Thymus (tissue), 11 donors: ENCODE data around the gene GRIA4. TPM values are rescaled to one million over a fixed set of nuclear protein-coding genes. Genes with fewer than 3 reads are reported as not detected.

Source experiments
- DNase-seq, 9 donors: peaks; one replicate each; pipeline ENCODE4 v3.0.0-alpha.2; 2013; ENCODE audit warnings: low spot score in 9 of 9, low read depth in 6 of 9, missing footprints in 1 of 9
- H3K27ac ChIP-seq, 2 donors: one replicate each; pipeline ENCODE4 v1.5.1; 2013; ENCODE audit warnings: control low read depth in 1 of 2, low read depth in 1 of 2, low read length in 1 of 2, mild to moderate bottlenecking in 1 of 2, moderate library complexity in 1 of 2
- H3K27me3 ChIP-seq, 2 donors: one replicate each; pipeline ENCODE4 v1.5.1; 2013; ENCODE audit warnings: low read length in 1 of 2; ENCODE audit not compliant: control insufficient read depth in 2 of 2, insufficient read depth in 1 of 2
- H3K36me3 ChIP-seq, 2 donors: one replicate each; pipeline ENCODE4 v1.5.1; 2013; ENCODE audit warnings: low read length in 1 of 2, mild to moderate bottlenecking in 1 of 2, moderate library complexity in 1 of 2; ENCODE audit not compliant: control insufficient read depth in 2 of 2, insufficient read depth in 2 of 2
- H3K4me1 ChIP-seq, 2 donors: one replicate each; pipeline ENCODE4 v1.5.1; 2013; ENCODE audit warnings: low read length in 2 of 2; ENCODE audit not compliant: control insufficient read depth in 2 of 2, insufficient read depth in 2 of 2
- H3K4me3 ChIP-seq, 2 donors: one replicate each; pipeline ENCODE4 v1.5.1; 2013; ENCODE audit warnings: low read length in 2 of 2, control low read depth in 1 of 2, mild to moderate bottlenecking in 1 of 2
- H3K9me3 ChIP-seq, 2 donors: one replicate each; pipeline ENCODE4 v1.5.1; 2013; ENCODE audit warnings: low read length in 1 of 2, mild to moderate bottlenecking in 1 of 2; ENCODE audit not compliant: control insufficient read depth in 2 of 2, insufficient read depth in 1 of 2
- WGBS: extraction: QIAGEN DNeasy Blood & Tissue Kit; methylation state at CpG from one replicate; pipeline ENCODE4 v1.1.7; 2013; 5-methylcytosine and 5-hydroxymethylcytosine counted together
- polyA plus RNA-seq: library from polyadenylated mRNA; stranded (reverse); fragments of 200-250 nt; gene quantifications from one replicate; pipeline ENCODE4 v1.2.3, GENCODE V29; 2013
- total RNA-seq: library from RNA; stranded (reverse); fragments of 120-200 nt; gene quantifications from one replicate; pipeline ENCODE4 v1.2.4, GENCODE V29; 2013
- donor health status: healthy.

GRIA4 gene
- total and polyA plus RNA-seq, 2 donors: under 0.01 to 0.14 TPM

- no peak overlapping the region for H3K4me3 ChIP-seq
- 69% methylated on average over 2 of the region's 2 CpGs for WGBS
- no peaks in the 10 kb centered on the region for H3K36me3 ChIP-seq
- H3K27me3 ChIP-seq: no peaks in the 10 kb centered on the region
- H3K9me3 ChIP-seq: no peaks in the 10 kb centered on the region
- H3K27ac ChIP-seq: no peak overlapping the region
- H3K4me1 ChIP-seq: no peaks in the 10 kb centered on the region
- DNase-seq: no peak
Observed at GRCh38 chr11:105942921-105943320, 333.0 kb downstream of the GRIA4 start.

GRCh38 chr11:105948918-105949590 lies 339.2 kb downstream of the GRIA4 start:
- Histone ChIP-seq H3K4me1 (no peaks in the 10 kb centered on the region), H3K27ac (no peak overlapping the region), H3K27me3 (no peaks in the 10 kb centered on the region), H3K9me3 (no peaks in the 10 kb centered on the region), H3K4me3 (no peak overlapping the region), H3K36me3 (no peaks in the 10 kb centered on the region)
- DNase-seq: no peak
- 66% methylated on average over 4 of the region's 4 CpGs for WGBS

GRCh38 chr11:105953886-105954285 lies 344.0 kb downstream of the GRIA4 start:
- Histone ChIP-seq H3K27ac (no peak overlapping the region), H3K4me3 (no peak overlapping the region), H3K27me3 (no peaks in the 10 kb centered on the region), H3K9me3 (no peaks in the 10 kb centered on the region), H3K4me1 (no peaks in the 10 kb centered on the region), H3K36me3 (no peaks in the 10 kb centered on the region)
- no peak for DNase-seq

DNA sequence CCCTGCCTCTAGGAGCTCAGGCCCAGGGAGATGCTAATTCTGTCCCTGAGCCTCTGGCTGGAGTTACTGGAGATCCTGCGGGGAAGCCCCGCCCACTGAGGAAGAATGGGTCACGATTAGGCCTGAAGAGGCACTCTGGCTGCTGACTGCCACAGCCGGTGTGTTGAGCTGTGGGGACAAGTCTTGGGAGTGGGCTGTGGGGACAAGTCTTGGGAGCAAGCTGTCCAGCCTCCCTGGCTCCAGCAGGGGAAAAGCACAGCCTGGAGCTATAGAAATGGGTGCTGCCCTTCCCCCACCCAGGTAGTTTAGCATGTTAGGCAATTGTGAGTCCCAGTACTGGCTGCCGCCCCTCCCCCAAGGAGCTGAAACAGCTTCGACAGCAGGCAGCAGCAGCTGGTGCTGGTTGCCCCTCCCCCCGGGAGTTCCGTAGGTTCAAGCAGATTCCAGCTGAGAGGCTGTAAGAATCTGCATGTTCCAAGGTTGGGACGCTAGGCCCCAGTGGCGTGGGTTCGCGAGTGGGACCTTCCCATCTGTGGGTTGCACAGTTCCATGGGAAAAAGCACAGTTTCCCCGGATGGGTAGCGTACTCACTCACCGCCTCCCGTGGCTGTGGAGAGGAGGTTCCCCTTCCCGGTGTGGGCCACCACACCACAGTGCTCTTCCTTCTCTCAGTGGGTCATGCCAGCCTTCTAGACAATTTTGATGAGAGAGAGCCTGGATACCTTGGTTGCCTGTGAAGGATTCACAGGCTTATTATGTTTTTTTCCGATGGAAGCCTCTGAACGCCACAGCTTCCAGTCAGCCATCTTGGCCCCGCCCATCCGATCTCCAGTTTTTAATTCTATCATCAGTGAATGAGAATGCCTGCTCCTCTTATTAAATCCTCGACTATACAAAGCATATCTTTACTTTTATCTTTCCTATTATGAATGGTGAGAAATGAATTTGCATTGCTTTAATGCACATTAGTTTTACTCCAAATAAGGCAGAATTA lies 350.7 kb downstream of the GRIA4 start:
- Histone ChIP-seq H3K4me1 (no peaks in the 10 kb centered on the region), H3K4me3 (no peak overlapping the region), H3K36me3 (no peaks in the 10 kb centered on the region), H3K27me3 (no peaks in the 10 kb centered on the region), H3K9me3 (peaks cover 3 to 13% of the 10 kb centered on the region in 2 donors), H3K27ac (no peak overlapping the region)
- DNase-seq: no peak
- WGBS: 91% methylated on average over 22 of the region's 22 CpGs

DNA sequence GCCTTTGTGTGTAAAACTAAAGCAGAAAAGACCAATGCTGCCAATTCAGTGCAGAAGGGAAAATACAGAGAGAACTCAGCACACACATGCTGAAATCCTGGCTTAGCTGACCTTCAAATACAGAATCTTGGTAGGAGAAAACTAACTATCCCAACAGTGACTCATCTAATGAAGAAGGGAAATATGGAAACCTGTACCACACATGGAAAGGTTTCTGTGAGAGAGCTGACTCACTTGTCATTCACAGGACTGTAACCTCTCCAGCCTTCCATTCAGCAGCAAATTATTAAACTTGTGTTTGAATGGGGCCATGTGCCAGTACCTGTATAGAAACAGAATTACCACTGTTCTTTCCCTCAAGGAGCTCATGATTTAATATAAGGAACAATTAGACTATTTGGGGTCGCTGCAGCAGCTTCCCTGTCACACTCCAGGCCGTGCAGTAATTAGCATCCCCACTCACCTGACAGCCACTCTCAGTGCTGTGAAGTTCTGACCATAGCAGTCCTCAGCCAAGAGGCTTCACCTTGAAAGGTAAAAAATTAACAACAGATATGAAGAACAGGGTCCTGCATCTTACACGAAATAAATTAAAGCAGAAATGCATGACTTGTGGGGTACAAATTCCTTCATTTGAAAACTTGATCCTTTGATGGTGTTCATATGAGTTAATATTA lies 358.3 kb downstream of the GRIA4 start:
- Histone ChIP-seq H3K4me3 (no peak overlapping the region), H3K4me1 (no peaks in the 10 kb centered on the region), H3K27ac (no peak overlapping the region), H3K9me3 (no peaks in the 10 kb centered on the region), H3K27me3 (no peaks in the 10 kb centered on the region), H3K36me3 (no peaks in the 10 kb centered on the region)
- DNase-seq: no peak
- WGBS: 90% methylated on average over 3 of the region's 3 CpGs

- no peak for DNase-seq
- no peaks in the 10 kb centered on the region for H3K9me3 ChIP-seq
- H3K4me1 ChIP-seq: no peaks in the 10 kb centered on the region
- H3K36me3 ChIP-seq: no peaks in the 10 kb centered on the region
- no peak overlapping the region for H3K4me3 ChIP-seq
- H3K27ac ChIP-seq: no peak overlapping the region
- no peaks in the 10 kb centered on the region for H3K27me3 ChIP-seq
- 86% methylated on average over 1 of the region's 1 CpG for WGBS
Observed at GRCh38 chr11:105969756-105970155, 359.9 kb downstream of the GRIA4 start.

DNA sequence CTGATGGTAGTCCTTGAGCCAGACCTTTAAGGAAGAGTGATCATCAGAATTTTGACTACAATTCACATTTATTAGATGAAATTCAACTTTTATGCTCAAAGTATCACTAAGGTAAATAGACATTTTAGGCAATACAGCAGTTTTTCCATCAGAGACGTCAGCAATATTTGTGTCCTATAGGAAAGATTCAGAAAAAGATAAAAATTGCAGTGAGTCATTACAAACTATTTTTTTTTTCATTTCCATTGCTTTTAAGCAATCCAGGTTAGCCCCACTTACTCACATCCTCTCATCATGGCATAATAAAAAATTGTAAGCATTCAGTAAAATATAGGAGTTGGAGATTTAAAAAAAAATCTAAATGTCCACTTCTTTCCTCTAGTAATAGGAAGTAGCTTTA lies 365.3 kb downstream of the GRIA4 start:
- DNase-seq: no peak
- H3K9me3 ChIP-seq: no peaks in the 10 kb centered on the region
- WGBS: 92% methylated on average over 1 of the region's 1 CpG
- H3K4me1 ChIP-seq: no peaks in the 10 kb centered on the region
- H3K36me3 ChIP-seq: no peaks in the 10 kb centered on the region
- H3K27ac ChIP-seq: no peak overlapping the region
- H3K4me3 ChIP-seq: no peak overlapping the region
- no peaks in the 10 kb centered on the region for H3K27me3 ChIP-seq

DNA sequence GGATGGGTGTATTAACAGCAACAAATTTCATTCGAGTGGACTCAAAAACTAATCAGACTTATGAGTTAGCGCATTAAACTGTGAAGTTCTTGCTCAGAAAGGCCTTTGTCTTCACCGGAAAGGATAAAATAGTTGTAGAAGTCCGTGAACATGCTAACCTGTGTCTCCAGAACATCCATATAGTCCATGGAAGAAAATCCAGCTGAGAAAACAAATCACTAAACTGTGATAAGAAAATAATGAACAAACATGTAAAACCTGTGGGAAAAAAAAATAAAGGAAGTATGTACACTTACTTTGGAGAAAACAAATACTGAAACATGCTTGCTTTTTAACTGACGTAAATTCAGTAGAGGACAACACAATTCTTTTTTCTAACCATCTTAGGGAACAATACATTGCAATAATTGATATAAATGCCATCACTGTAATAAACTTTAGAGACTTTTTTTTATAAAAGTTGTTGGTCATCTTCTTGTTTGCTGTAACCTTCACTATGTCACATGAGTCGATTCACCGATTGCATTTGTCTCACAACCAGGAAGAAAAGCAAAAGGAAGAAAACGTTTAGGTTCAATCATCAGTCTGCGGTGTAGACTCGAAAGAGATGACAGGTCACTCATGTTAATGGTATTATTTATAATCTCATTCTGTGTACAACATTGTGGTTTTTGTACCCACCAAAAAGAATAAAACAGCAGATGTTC lies 370.3 kb downstream of the GRIA4 start:
- H3K36me3 ChIP-seq: no peaks in the 10 kb centered on the region
- no peaks in the 10 kb centered on the region for H3K27me3 ChIP-seq
- DNase-seq: no peak
- H3K27ac ChIP-seq: no peak overlapping the region
- H3K4me3 ChIP-seq: no peak overlapping the region
- H3K4me1 ChIP-seq: no peaks in the 10 kb centered on the region
- H3K9me3 ChIP-seq: no peaks in the 10 kb centered on the region
- 95% methylated on average over 10 of the region's 10 CpGs for WGBS
